Skin epidermis (tissue), 12 donors: ENCODE measurements around the gene SKI.

ENCODE experiments used
- H3K27ac ChIP-seq, 21 experiments: fragments of 200-600 bp; sonication (generic) in 11 of 21; one replicate each; pipeline ENCODE4 v1.5.0; 2020; ENCODE audit warnings: mild to moderate bottlenecking in 3 of 21, inconsistent platforms in 2 of 21, moderate library complexity in 2 of 21
- H3K4me3 ChIP-seq, 7 experiments: fragments of 200-600 bp; sonication (generic) in 2 of 7; one replicate each; pipeline ENCODE4 v1.5.0; 2020; ENCODE audit warnings: inconsistent platforms in 2 of 7, mild to moderate bottlenecking in 2 of 7, moderate library complexity in 1 of 7

Gene SKI

GRCh38 chr1:2193514-2194281, 34.4 kb upstream of the SKI start:
- Histone ChIP-seq H3K4me3 (peak overlapping the region; percentile 54 to 75 (median 59)), H3K27ac (peak overlapping the region in 20 of 21 experiments; percentile 82 to 98 (median 92))

GRCh38 chr1:2194319-2194897, 33.7 kb upstream of the SKI start, which contains the start of gene FAAP20:
Gene FAAP20, minus strand, starts transcription at chr1:2194772. Its CDS starts 23 bp downstream, at chr1:2194749.
- Histone ChIP-seq H3K4me3 (peak within 1 kb of the TSS; percentile 54 to 75 (median 59)), H3K27ac (peak within 1 kb of the TSS; percentile 82 to 98 (median 91))

- H3K4me3 ChIP-seq, result peak overlapping the region; percentile 54 to 75 (median 59)
- peak overlapping the region; percentile 82 to 98 (median 91) for H3K27ac ChIP-seq
These were observed 33.0 kb upstream of the SKI start for GRCh38 chr1:2194898-2195673.

GRCh38 chr1:2195785-2196184, 32.3 kb upstream of the SKI start:
- peak overlapping the region in 20 of 21 experiments; percentile 82 to 98 (median 92) for H3K27ac ChIP-seq
- H3K4me3 ChIP-seq, result no peak overlapping the region

GRCh38 chr1:2196901-2197638, 31.0 kb upstream of the SKI start:
- Histone ChIP-seq H3K27ac (peak overlapping the region in 7 of 21 experiments; percentile 5 to 64 (median 35)), H3K4me3 (no peak overlapping the region)

- peak overlapping the region in 6 of 21 experiments; percentile 5 to 64 (median 28) for H3K27ac ChIP-seq
- H3K4me3 ChIP-seq, result no peak overlapping the region
These were observed 30.4 kb upstream of the SKI start for GRCh38 chr1:2197707-2198165.

- peak overlapping the region in 2 of 7 experiments; percentile 31 to 32 for H3K4me3 ChIP-seq
- peak overlapping the region in 20 of 21 experiments; percentile 41 to 93 (median 84) for H3K27ac ChIP-seq
These were observed 29.5 kb upstream of the SKI start for GRCh38 chr1:2198571-2198970.

GRCh38 chr1:2199042-2199810, 28.9 kb upstream of the SKI start:
- Histone ChIP-seq H3K4me3 (peak overlapping the region; percentile 17 to 46 (median 31)), H3K27ac (peak overlapping the region; percentile 25 to 93 (median 83))

- Histone ChIP-seq H3K27ac (peak overlapping the region in 1 of 21 experiments; percentile 74), H3K4me3 (no peak overlapping the region)
These were observed 27.7 kb upstream of the SKI start for GRCh38 chr1:2200308-2200943.

- peak overlapping the region in 1 of 21 experiments; percentile 5 for H3K27ac ChIP-seq
- no peak overlapping the region for H3K4me3 ChIP-seq
These were observed 27.1 kb upstream of the SKI start for GRCh38 chr1:2201062-2201461.

GRCh38 chr1:2202008-2202575, 26.0 kb upstream of the SKI start:
- no peak overlapping the region for H3K4me3 ChIP-seq
- H3K27ac ChIP-seq, result no peak overlapping the region

GRCh38 chr1:2202843-2203601, 25.1 kb upstream of the SKI start:
- H3K4me3 ChIP-seq, result no peak overlapping the region
- peak overlapping the region in 6 of 21 experiments; percentile 7 to 84 (median 68) for H3K27ac ChIP-seq

- peak overlapping the region in 19 of 21 experiments; percentile 7 to 84 (median 76) for H3K27ac ChIP-seq
- H3K4me3 ChIP-seq, result peak overlapping the region; percentile 17 to 38 (median 26)
These were observed 24.3 kb upstream of the SKI start for GRCh38 chr1:2203671-2204414.

- peak overlapping the region; percentile 17 to 38 (median 26) for H3K4me3 ChIP-seq
- H3K27ac ChIP-seq, result peak overlapping the region; percentile 3 to 84 (median 72)
These were observed 23.5 kb upstream of the SKI start for GRCh38 chr1:2204415-2205190.

GRCh38 chr1:2205191-2205952, 22.7 kb upstream of the SKI start:
- Histone ChIP-seq H3K4me3 (peak overlapping the region; percentile 30 to 51 (median 36)), H3K27ac (peak overlapping the region in 20 of 21 experiments; percentile 6 to 90 (median 76))
